Pancreas (tissue), 10 donors: ENCODE measurements around the gene PSMD8. TPM values are rescaled to one million over a fixed set of nuclear protein-coding genes. Genes with fewer than 3 reads are reported as not detected.
"Not testable (repeated sequence)": the region's sequence is repeated elsewhere in the genome, so short reads cannot be mapped to it uniquely, and the experiment has no call there.

ENCODE experiments used
- ATAC-seq, 4 donors: fragments of 200-7000 bp; cut with Tn5 transposase; one replicate each; pipeline versions ENCODE4 v1.8.0 to v1.9.1; 2020; ENCODE audit warnings: mild to moderate bottlenecking in 4 of 4, moderate library complexity in 4 of 4
- DNase-seq, 6 donors: peaks; one replicate each; pipeline ENCODE4 v3.0.0-alpha.2; 2020
- FAIRE-seq: peaks from 2 replicates; lab custom pipeline; 2012; peaks lifted over from hg19 to GRCh38; lab: Jason Lieb, UNC
- H3K27ac ChIP-seq, 4 donors: fragments of 200-600 bp; sonication (generic); 1 replicate in 3 of 4; 2 replicates in 1 of 4; pipeline versions ENCODE4 v1.5.0 to v1.8.0; 2020
- H3K27me3 ChIP-seq, 4 donors: fragments of 200-600 bp; one replicate each; pipeline ENCODE4 v1.8.0; 2021
- H3K36me3 ChIP-seq, 3 donors: fragments of 200-600 bp; sonication (generic) in 1 of 3; one replicate each; pipeline versions ENCODE4 v1.5.0 to v1.8.0; 2020 to 2021
- H3K4me1 ChIP-seq, 3 donors: fragments of 200-600 bp; one replicate each; pipeline ENCODE4 v1.8.0; 2021
- H3K4me3 ChIP-seq, 4 donors: fragments of 200-600 bp; sonication (generic) in 2 of 4; one replicate each; pipeline versions ENCODE4 v1.5.0 to v1.8.0; 2020 to 2021
- H3K9me3 ChIP-seq, 4 donors: fragments of 200-600 bp; one replicate each; pipeline ENCODE4 v1.8.0; 2021
- CTCF ChIP-seq, 4 donors: fragments of 200-600 bp; sonication (generic) in 3 of 4; IDR thresholded peaks; one replicate each; pipeline versions ENCODE4 v1.5.0 to v1.8.0; 2021; ENCODE audit warnings: antibody characterized with exemption in 4 of 4
- WGBS, 2 donors: extraction: QIAGEN DNeasy Blood & Tissue Kit; methylation state at CpG; one replicate each; pipeline ENCODE4 v1.1.7; 2013; 5-methylcytosine and 5-hydroxymethylcytosine counted together
- intact Hi-C, 3 donors: fragments of 100-400 bp; cut with DNase I; formaldehyde crosslinking; loops; one replicate each; pipeline versions ENCODE4 v1.11.1 to v1.14.2; 2022
- polyA plus RNA-seq, 2 donors: library from polyadenylated mRNA; stranded (reverse); fragments of 200-250 nt; gene quantifications; one replicate each; pipeline ENCODE4 v1.2.3, GENCODE V29; 2013
- total RNA-seq, 6 donors: library from RNA; stranded (reverse); fragmentation: NEBNext Ultra II Directional in 4 of 6; extraction: Animal tissue kit (Norgen Biotek cat#: 25700) in 4 of 6; gene quantifications; one replicate each; pipeline versions ENCODE4 v1.2.1 to v1.2.4, GENCODE V29; 2021 to 2023
- donor health status: healthy with polysubstance abuse.
- donor health status: DM: no; HTN: no; CAD: no; lungs with moderate emphysema.
- donor health status: DM: no; HTN: no; CAD: no.
- donor health status: control.
- donor health status: control.
- donor health status: Bipolar disorder and iron deficiency.
- donor health status: DM: yes; HTN: yes; CAD: no.
- donor health status: DM: no; HTN: no; CAD: no.
- donor health status: DM: no; HTN: no; CAD: no.
- donor health status: DM: yes; HTN: yes; CAD: no.

PSMD8 gene
- total and polyA plus RNA-seq, 8 donors = 25.3 to 76.0 (median 58.7) TPM

DNA sequence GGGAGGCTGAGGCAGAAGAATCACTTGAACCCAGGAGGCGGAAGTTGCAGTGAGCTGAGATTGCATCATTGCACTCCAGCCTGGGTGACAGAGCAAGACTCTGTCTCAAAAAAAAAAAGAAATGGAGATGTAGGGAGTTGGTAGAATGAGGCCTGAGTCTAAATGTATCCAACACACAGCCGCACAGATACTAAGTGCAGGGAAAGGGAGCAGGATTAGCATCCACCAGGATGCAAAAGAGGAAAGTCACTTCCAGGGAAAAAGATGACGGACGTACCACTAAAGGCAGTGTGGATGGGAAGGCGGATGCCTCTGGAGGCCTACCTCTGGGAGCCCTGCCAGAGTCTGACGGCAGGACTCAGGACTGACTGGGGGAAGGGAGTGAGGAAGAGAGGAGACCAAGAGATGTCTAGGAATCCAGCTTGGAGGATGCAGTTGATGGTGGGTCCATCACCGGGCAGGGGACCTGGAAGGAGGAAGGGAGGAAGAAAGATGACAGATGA lies 35.3 kb downstream of the PSMD8 start:
- no peak for DNase-seq
- Histone ChIP-seq H3K36me3 (peaks cover 0 to 9% (median 0%) of the 10 kb centered on the region in 3 donors), H3K27ac (no peak overlapping the region), H3K27me3 (no peaks in the 10 kb centered on the region), H3K4me1 (no peaks in the 10 kb centered on the region), H3K4me3 (no peak overlapping the region), H3K9me3 (no peaks in the 10 kb centered on the region)
- WGBS, 2 donors = 43 to 46% methylated on average over 7 of the region's 7 CpGs
- no peak for TF ChIP-seq CTCF (IDR thresholded peaks at IDR 0.05)
- peak in 2 of 4 donors; percentile 31 to 47 for ATAC-seq
- no peak for FAIRE-seq
- intact Hi-C loops = loop anchor here in 1 of 3 donors (10.0 kb wide), 1 partner anchor 205 kb away; the partner anchor contains the start of genes EIF3K and MAP4K1

DNA sequence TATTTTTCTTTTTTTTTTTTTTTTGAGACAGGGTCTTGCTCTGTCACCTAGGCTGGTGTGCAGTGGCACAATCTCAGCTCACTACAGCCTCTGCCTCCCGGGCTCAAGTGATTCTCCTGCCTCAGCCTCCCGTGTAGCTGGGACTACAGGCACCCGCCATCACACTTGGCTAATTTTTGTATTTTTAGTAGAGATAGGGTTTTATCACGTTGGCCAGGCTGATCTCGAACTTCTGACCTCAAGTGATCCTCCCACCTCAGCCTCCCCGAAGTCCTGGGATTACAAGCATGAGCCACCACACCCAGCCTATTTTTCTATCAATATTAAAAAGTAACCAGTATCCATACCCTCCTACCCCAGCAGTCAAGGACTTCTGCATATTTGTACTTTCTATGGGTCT lies 36.0 kb downstream of the PSMD8 start:
- H3K4me1 ChIP-seq, ATAC-seq, DNase-seq, H3K27me3 ChIP-seq, H3K36me3 ChIP-seq, H3K27ac ChIP-seq, H3K4me3 ChIP-seq, H3K9me3 ChIP-seq, FAIRE-seq, intact Hi-C loops: not testable (repeated sequence)
- 52 to 69% methylated on average over 6 of the region's 6 CpGs for WGBS, 2 donors

DNA sequence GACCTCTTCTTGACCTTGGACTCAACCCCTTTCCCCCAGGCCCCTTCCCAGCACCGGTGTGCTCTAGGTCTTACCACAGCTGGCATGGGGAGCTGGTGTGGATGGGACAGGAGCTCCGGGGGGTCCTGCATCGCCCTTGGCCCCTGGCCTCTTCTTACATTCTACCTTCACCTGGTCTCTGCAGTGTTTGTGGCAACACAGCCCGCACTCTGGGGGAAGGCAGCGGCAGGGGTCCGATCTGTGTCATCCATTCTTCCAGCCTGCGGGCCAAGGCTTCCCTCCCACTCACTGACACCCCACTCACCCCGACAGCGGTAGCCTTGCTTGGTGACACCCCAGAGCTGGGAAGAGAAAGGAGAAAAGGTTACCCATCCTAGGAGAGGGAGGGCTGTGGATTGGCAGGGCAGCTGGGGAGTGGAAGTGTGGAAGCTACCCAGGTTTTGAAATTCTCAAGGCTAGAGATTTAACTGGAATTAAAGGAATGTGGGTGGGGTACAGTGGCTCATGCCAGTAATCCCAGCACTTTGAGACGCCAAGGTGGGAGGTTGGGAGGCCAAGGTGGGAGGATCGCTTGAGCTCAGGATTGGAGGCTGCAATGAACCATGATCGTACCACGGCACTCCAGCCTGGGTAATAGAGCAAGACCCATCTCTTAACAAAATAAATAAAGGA lies 36.8 kb downstream of the PSMD8 start:
- ATAC-seq = peak in 2 of 4 donors; percentile 17 to 21
- H3K27me3 ChIP-seq = no peaks in the 10 kb centered on the region
- H3K27ac ChIP-seq = no peak overlapping the region
- H3K9me3 ChIP-seq = no peaks in the 10 kb centered on the region
- intact Hi-C loops = no loop called here
- no peaks in the 10 kb centered on the region for H3K4me1 ChIP-seq
- no peak for DNase-seq
- no peak for FAIRE-seq
- TF ChIP-seq CTCF (IDR thresholded peaks at IDR 0.05) = no peak
- peaks cover 0 to 9% (median 0%) of the 10 kb centered on the region in 3 donors for H3K36me3 ChIP-seq
- H3K4me3 ChIP-seq = no peak overlapping the region
- WGBS, 2 donors = 76 to 83% methylated on average over 13 of the region's 13 CpGs

GRCh38 chr19:38411898-38412297 lies 37.5 kb downstream of the PSMD8 start:
- FAIRE-seq, H3K4me3 ChIP-seq, intact Hi-C loops, DNase-seq, H3K9me3 ChIP-seq, H3K27me3 ChIP-seq, ATAC-seq, H3K36me3 ChIP-seq, H3K27ac ChIP-seq, H3K4me1 ChIP-seq: not testable (repeated sequence)
- WGBS, 2 donors = 67 to 71% methylated on average over 5 of the region's 5 CpGs

GRCh38 chr19:38412491-38412890 lies 38.1 kb downstream of the PSMD8 start:
- no peaks in the 10 kb centered on the region for H3K4me1 ChIP-seq
- no peak overlapping the region for H3K27ac ChIP-seq
- FAIRE-seq (no peak), DNase-seq (no peak), ATAC-seq (no peak)
- no peaks in the 10 kb centered on the region for H3K36me3 ChIP-seq
- no peaks in the 10 kb centered on the region for H3K27me3 ChIP-seq
- H3K9me3 ChIP-seq = no peaks in the 10 kb centered on the region
- no peak for TF ChIP-seq CTCF (IDR thresholded peaks at IDR 0.05)
- WGBS, 2 donors = 84 to 88% methylated on average over 8 of the region's 8 CpGs
- intact Hi-C loops = no loop called here
- H3K4me3 ChIP-seq = no peak overlapping the region

DNA sequence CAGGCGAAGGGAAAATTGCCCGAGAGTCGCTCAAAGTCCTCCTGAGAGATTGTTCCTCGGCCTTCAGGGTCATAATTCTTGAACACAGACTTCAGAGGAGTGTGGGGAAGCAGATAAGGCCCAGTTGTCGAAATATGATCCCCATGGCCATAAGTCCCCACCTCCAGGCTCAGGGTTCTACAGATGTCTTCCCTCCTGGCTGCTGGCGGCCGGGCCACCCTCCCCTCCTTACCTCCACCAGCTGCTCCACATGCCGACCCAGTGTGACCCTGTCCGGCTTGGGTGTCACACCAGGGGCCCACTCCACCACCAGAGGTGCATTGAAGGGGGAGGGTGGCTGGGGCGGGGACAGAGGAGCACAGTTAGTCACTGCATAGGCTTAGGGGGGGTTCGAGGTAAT lies 38.6 kb downstream of the PSMD8 start:
- no peaks in the 10 kb centered on the region for H3K4me1 ChIP-seq
- H3K36me3 ChIP-seq = no peaks in the 10 kb centered on the region
- ATAC-seq (no peak), FAIRE-seq (no peak), DNase-seq (peak in 1 of 6 donors; percentile 53)
- TF ChIP-seq CTCF (IDR thresholded peaks at IDR 0.05) = no peak
- intact Hi-C loops = no loop called here
- 65 to 71% methylated on average over 11 of the region's 11 CpGs for WGBS, 2 donors
- no peaks in the 10 kb centered on the region for H3K9me3 ChIP-seq
- H3K27ac ChIP-seq = no peak overlapping the region
- no peak overlapping the region for H3K4me3 ChIP-seq
- no peaks in the 10 kb centered on the region for H3K27me3 ChIP-seq
